Measurements from ENCODE around the gene GTPBP1. TPM values are rescaled to one million over a fixed set of nuclear protein-coding genes. Genes with fewer than 3 reads are reported as not detected.

Gene GTPBP1
- total RNA-seq, 1 experiment from 2014 or later = 108 TPM

DNA sequence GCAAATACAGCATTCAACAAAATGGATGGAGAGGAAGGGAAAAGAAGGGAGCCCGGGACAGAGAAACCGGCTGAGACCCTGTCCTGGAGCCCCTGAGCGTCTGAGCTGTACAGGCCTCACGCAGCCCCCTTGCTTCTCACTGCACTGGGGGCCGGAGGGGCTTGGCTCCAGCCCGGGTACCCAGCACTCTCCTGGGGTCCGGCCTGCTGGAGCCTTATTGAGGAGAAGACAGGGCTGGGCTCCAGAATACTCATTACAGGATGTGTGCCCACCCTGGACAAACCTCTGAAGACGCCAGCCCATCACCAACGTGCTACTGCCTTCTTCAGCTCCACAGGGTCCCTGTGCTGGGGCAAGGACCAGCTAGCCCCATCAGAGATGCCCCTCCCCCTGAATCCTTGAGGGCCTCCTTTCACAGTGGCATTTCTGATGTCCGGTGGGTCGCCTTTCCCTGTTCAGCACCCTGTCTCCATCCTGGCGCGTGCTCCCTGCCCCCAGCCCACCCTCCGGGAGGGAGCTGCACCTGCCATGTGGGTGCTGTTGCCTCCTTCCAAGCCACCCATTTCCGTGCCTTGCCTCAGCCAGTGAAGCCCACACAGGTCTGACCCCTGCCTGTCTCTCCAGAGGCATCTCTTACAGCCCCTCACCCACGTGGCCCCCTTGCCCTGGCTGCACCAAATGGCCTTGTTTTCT lies 64.7 kb downstream of the GTPBP1 start:
- H3K27ac Mint-ChIP-seq = no peak overlapping the region; a peak in 2 of 7 replicates
- Histone ChIP-seq H2BK12ac (ENCODE audit: insufficient read length, low read depth, low read length) (no peak overlapping the region), H2BK5ac (ENCODE audit: insufficient read length, low read length) (no peak overlapping the region), H2AK5ac (ENCODE audit: insufficient read length, low read length) (no peak overlapping the region), H4K5ac (ENCODE audit: insufficient read length, low read depth, low read length) (no peak overlapping the region), H2BK20ac (ENCODE audit: low read depth, low read length, poor library complexity, severe bottlenecking) (no peak overlapping the region), H3K18ac (ENCODE audit: insufficient read length, low read depth, low read length) (no peak overlapping the region), H2BK120ac (ENCODE audit: low read depth, low read length, poor library complexity, severe bottlenecking) (no peak overlapping the region), H3K27ac (ENCODE audit: insufficient read length, low read depth, low read length) (no peak overlapping the region), H3K79me1 (ENCODE audit: insufficient read depth, low read depth, low read length, poor library complexity, severe bottlenecking) (no peaks in the 10 kb centered on the region), H3K56ac (ENCODE audit: insufficient read length, low read depth, low read length) (no peak overlapping the region), H4K20me1 (ENCODE audit: control insufficient read depth, insufficient read depth, insufficient read length) (no peaks in the 10 kb centered on the region), H2AFZ (ENCODE audit: low read length) (no peak overlapping the region), H3K4me1 (ENCODE audit: insufficient read depth, low read length) (no peaks in the 10 kb centered on the region), H4K8ac (replicated peaks; ENCODE audit: insufficient read length, low read depth, low read length) (no peak overlapping the region), H3K9me3 (ENCODE audit: control insufficient read depth, low read depth, low read length) (no peaks in the 10 kb centered on the region), H2BK15ac (ENCODE audit: low read depth, low read length) (no peak overlapping the region), H3K14ac (ENCODE audit: insufficient read depth, low read length) (no peak overlapping the region), H3T11ph (ENCODE audit: low read length) (no peak overlapping the region), H3K23me2 (ENCODE audit: insufficient read length, low read depth, low read length, poor library complexity, severe bottlenecking) (no peaks in the 10 kb centered on the region), H3K79me2 (ENCODE audit: insufficient read depth, low read length) (no peaks in the 10 kb centered on the region), H3K27me3 (ENCODE audit: insufficient read depth, low read length) (no peaks in the 10 kb centered on the region), H3K23ac (ENCODE audit: insufficient read length, low read depth, low read length) (no peak overlapping the region), H3K4me2 (ENCODE audit: insufficient read depth, insufficient read length, low read length) (no peak overlapping the region), H3K9ac (ENCODE audit: extremely low read depth, insufficient read length, low read length) (no peak overlapping the region), H3K4ac (ENCODE audit: low read depth, low read length) (no peak overlapping the region), H4K91ac (ENCODE audit: insufficient read length, low read depth, low read length) (no peak overlapping the region)
- no peaks in the 10 kb centered on the region for H3K36me3 Mint-ChIP-seq (ENCODE audit: insufficient read depth in 1 of 3, low read depth in 3 of 3)
- H3K27me3 Mint-ChIP-seq (ENCODE audit: low read depth) = peaks cover 2% of the 10 kb centered on the region
- DNase-seq = no peak
- TF ChIP-seq, protein P1, sequence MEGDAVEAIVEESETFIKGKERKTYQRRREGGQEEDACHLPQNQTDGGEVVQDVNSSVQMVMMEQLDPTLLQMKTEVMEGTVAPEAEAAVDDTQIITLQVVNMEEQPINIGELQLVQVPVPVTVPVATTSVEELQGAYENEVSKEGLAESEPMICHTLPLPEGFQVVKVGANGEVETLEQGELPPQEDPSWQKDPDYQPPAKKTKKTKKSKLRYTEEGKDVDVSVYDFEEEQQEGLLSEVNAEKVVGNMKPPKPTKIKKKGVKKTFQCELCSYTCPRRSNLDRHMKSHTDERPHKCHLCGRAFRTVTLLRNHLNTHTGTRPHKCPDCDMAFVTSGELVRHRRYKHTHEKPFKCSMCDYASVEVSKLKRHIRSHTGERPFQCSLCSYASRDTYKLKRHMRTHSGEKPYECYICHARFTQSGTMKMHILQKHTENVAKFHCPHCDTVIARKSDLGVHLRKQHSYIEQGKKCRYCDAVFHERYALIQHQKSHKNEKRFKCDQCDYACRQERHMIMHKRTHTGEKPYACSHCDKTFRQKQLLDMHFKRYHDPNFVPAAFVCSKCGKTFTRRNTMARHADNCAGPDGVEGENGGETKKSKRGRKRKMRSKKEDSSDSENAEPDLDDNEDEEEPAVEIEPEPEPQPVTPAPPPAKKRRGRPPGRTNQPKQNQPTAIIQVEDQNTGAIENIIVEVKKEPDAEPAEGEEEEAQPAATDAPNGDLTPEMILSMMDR (conservative IDR thresholded peaks at IDR 0.05) = no peak
- peaks cover 1 to 8% of the 10 kb centered on the region in 2 experiments for H3K4me1 Mint-ChIP-seq
- WGBS (ENCODE audit: extremely low coverage, insufficient read length, low lambda C conversion rate) = no CpG with 5 or more reads among the region's 16 CpGs
- no peaks in the 10 kb centered on the region for H3K9me3 Mint-ChIP-seq
- H3K4me3 Mint-ChIP-seq = no peak overlapping the region; a peak in 1 of 5 replicates

Measured in H9 (cell line).